K562 (cell line): ENCODE results near the gene FOXP4. TPM values are rescaled to one million over a fixed set of nuclear protein-coding genes. Genes with fewer than 3 reads are reported as not detected.
A peak's percentile ranks its signal among the peaks of the same experiment; 100 is the strongest.

Experiments
- ATAC-seq: fragments of 200-7000 bp; cut with Tn5 transposase; 3 replicates; pipeline ENCODE4 v1.9.1; 2020; ENCODE audit warnings: moderate library complexity
- BruUV-seq: library from RNA; stranded (reverse); fragments of 400-500 nt; replicated peaks from 2 replicates; lab custom pipeline; 2021; lab: Mats Ljungman, UMichigan
- CTCF ChIA-PET: fragments of 300-600 bp; formaldehyde crosslinking; extraction: SDS; loops from one replicate; lab custom pipeline; 2021; ENCODE audit warnings: low intra/inter-chr PET ratio; lab: Yijun Ruan, JAX
- POLR2A ChIA-PET: fragments of 300-600, 350-650 bp; sonication (Branson Sonifier 250); formaldehyde crosslinking; extraction: SDS; loops from one replicate; lab custom pipeline; 2021; ENCODE audit warnings: antibody characterized with exemption, inconsistent platforms; lab: Yijun Ruan, JAX
- DNase-seq, 4 experiments: peaks; one replicate each; pipeline versions ENCODE4 v3.0.0 to v3.0.0-alpha.2; 2011 to 2018; ENCODE audit warnings: low spot score in 3 of 4, mixed read lengths in 3 of 4; ENCODE audit errors: extremely low read depth in 1 of 4
- FAIRE-seq: peaks from 2 replicates; lab custom pipeline; 2011; peaks lifted over from hg19 to GRCh38; lab: Jason Lieb, UNC
- H2AFZ ChIP-seq: 2 replicates; pipeline ENCODE4 v1.6.0; 2011; ENCODE audit warnings: low read depth, low read length, control low read depth, inconsistent platforms
- H3K27ac ChIP-seq: fragments of 200-600 bp; 3 replicates; pipeline ENCODE4 v1.8.0; 2011; ENCODE audit warnings: low read depth, mild to moderate bottlenecking, control low read depth, inconsistent platforms, low read length, moderate library complexity, mixed read lengths; ENCODE audit errors: extremely low read depth
- H3K27me3 ChIP-seq, 2 experiments: fragments of 300-600 bp in 1 of 2; 2 replicates in 1 of 2; 3 replicates in 1 of 2; pipeline versions ENCODE4 v1.6.0 to v1.8.0; 2011; ENCODE audit warnings: inconsistent platforms in 2 of 2, low read length in 2 of 2, mild to moderate bottlenecking in 1 of 2, mixed read lengths in 1 of 2, moderate library complexity in 1 of 2; ENCODE audit not compliant: control insufficient read depth in 2 of 2, insufficient read depth in 2 of 2
- H3K36me3 ChIP-seq: fragments of 300-600 bp; 3 replicates; pipeline ENCODE4 v1.8.0; 2011; ENCODE audit warnings: mild to moderate bottlenecking, low read length, inconsistent platforms; ENCODE audit not compliant: control insufficient read depth, insufficient read depth
- H3K4me1 ChIP-seq, 2 experiments: fragments of 200-600 bp in 1 of 2; replicated peaks in 1 of 2; 2 replicates in 1 of 2; 3 replicates in 1 of 2; pipeline versions ENCODE4 v1.5.1 to v1.8.0; 2011; ENCODE audit warnings: inconsistent platforms in 2 of 2, low read length in 2 of 2, mild to moderate bottlenecking in 1 of 2, mixed read lengths in 1 of 2, moderate library complexity in 1 of 2; ENCODE audit not compliant: control insufficient read depth in 2 of 2, insufficient read depth in 2 of 2
- H3K4me2 ChIP-seq: 2 replicates; pipeline ENCODE4 v1.6.1; 2011; ENCODE audit warnings: low read length, control low read depth, inconsistent platforms, mixed read lengths; ENCODE audit not compliant: insufficient read depth
- H3K4me3 ChIP-seq: fragments of 200-600 bp; sonication (generic), shearing (Covaris generic); 2 replicates; pipeline ENCODE4 v1.5.1; 2016; ENCODE audit warnings: control low read depth, inconsistent platforms
- H3K79me2 ChIP-seq: fragments of 200-600 bp; 3 replicates; pipeline ENCODE4 v1.8.0; 2011; ENCODE audit warnings: low read length, inconsistent platforms; ENCODE audit not compliant: control insufficient read depth, insufficient read depth
- H3K9ac ChIP-seq, 2 experiments: 2 replicates each; pipeline versions ENCODE4 v1.6.0 to v1.6.1; 2011; ENCODE audit warnings: low read depth in 2 of 2, low read length in 2 of 2, control low read depth in 1 of 2, inconsistent platforms in 1 of 2, mild to moderate bottlenecking in 1 of 2, mixed read lengths in 1 of 2; ENCODE audit not compliant: insufficient read depth in 1 of 2
- H3K9me1 ChIP-seq: one replicate; pipeline ENCODE4 v1.6.0; 2011; ENCODE audit warnings: inconsistent platforms, mild to moderate bottlenecking, low read length, moderate library complexity; ENCODE audit not compliant: control insufficient read depth, insufficient read depth
- H3K9me3 ChIP-seq: replicated peaks from 2 replicates; pipeline ENCODE4 v1.5.1; 2011; ENCODE audit warnings: low read depth, low read length, inconsistent platforms; ENCODE audit not compliant: control insufficient read depth, insufficient read depth
- H4K20me1 ChIP-seq: replicated peaks from 2 replicates; pipeline ENCODE4 v1.6.1; 2011; ENCODE audit warnings: low read length, inconsistent platforms, mixed read lengths; ENCODE audit not compliant: control insufficient read depth, insufficient read depth
- BCOR ChIP-seq: fragments of 450-650 bp; IDR thresholded peaks from 2 replicates; pipeline ENCODE4 v1.6.1; 2016
- HNRNPLL ChIP-seq: fragments of 200-400 bp; formaldehyde crosslinking; IDR thresholded peaks from 2 replicates; pipeline ENCODE4 v1.6.1; 2017; ENCODE audit warnings: low read length, low read depth, mild to moderate bottlenecking; ENCODE audit not compliant: poor library complexity, severe bottlenecking
- MTF1 ChIP-seq: fragments of 250-450 bp; sonication (Bioruptor Pico); IDR thresholded peaks from 2 replicates; pipeline ENCODE4 v1.9.0; 2021; ENCODE audit warnings: moderate library complexity, mild to moderate bottlenecking, inconsistent platforms, borderline replicate concordance
- NFATC3 ChIP-seq: fragments of 450-650 bp; IDR thresholded peaks from 2 replicates; pipeline ENCODE4 v1.6.1; 2017; ENCODE audit warnings: mild to moderate bottlenecking
- NFE2 ChIP-seq: IDR thresholded peaks from 2 replicates; pipeline ENCODE4 v1.6.1; 2014; ENCODE audit warnings: antibody characterized with exemption, low read depth
- PCBP2 ChIP-seq: fragments of 200-400 bp; formaldehyde crosslinking; IDR thresholded peaks from 2 replicates; pipeline ENCODE4 v1.6.1; 2018; ENCODE audit warnings: low read length, low read depth, mild to moderate bottlenecking, moderate library complexity; ENCODE audit not compliant: poor library complexity, severe bottlenecking
- SMARCB1 ChIP-seq: IDR thresholded peaks from 2 replicates; pipeline ENCODE4 v1.6.1; 2011; ENCODE audit warnings: improper control_type of control experiment, low read depth; ENCODE audit not compliant: insufficient read length
- STAT5A ChIP-seq: IDR thresholded peaks from 2 replicates; pipeline ENCODE4 v1.6.1; 2012; ENCODE audit warnings: low read length, inconsistent platforms, borderline replicate concordance
- ZNF197 ChIP-seq: fragments of 200-800 bp; sonication (Bioruptor generic); IDR thresholded peaks from 2 replicates; pipeline ENCODE4 v1.6.1; 2016; ENCODE audit warnings: low read depth, missing genetic modification characterization, missing compliant biosample characterization
- ZNF584 ChIP-seq: fragments of 200-800 bp; sonication (Bioruptor generic); IDR thresholded peaks from 2 replicates; pipeline ENCODE4 v1.6.1; 2016; ENCODE audit warnings: low read depth, mild to moderate bottlenecking, missing genetic modification characterization, missing compliant biosample characterization
- ZSCAN32 ChIP-seq: fragments of 450-650 bp; formaldehyde crosslinking; IDR thresholded peaks from 2 replicates; pipeline ENCODE4 v1.4.0; 2020; ENCODE audit warnings: mild to moderate bottlenecking, moderate library complexity
- WGBS: fragments of 100-300 bp; shearing (Covaris generic); methylation state at CpG from one replicate; pipeline ENCODE4 v1.1.6; 2016; ENCODE audit warnings: low coverage, mixed read lengths; ENCODE audit not compliant: insufficient coverage; ENCODE audit errors: missing lambda C conversion rate; 5-methylcytosine and 5-hydroxymethylcytosine counted together
- in situ Hi-C: fragments of 300-500 bp; cut with MboI; formaldehyde crosslinking; loops from 4 replicates; pipeline ENCODE4 v1.15.0; 2018; ENCODE audit warnings: inconsistent platforms, mixed read lengths
- intact Hi-C: fragments of 100-400 bp; cut with micrococcal nuclease; formaldehyde crosslinking; loops from 2 replicates; pipeline ENCODE4 v1.14.2; 2022
- polyA plus RNA-seq, 8 experiments: library from polyadenylated mRNA; depleted of rRNA in 4 of 8; stranded (reverse) in 5 of 8; unstranded in 3 of 8; fragments of >200 nt; fragmentation: Nextera tagmentation in 2 of 8; fragmentation: Illumina TruSeq in 1 of 8; extraction: Ambion mirVana in 2 of 8; extraction: Trizol in 1 of 8; gene quantifications; 2 replicates each; pipeline versions ENCODE4 v1.2.1 to v1.2.3, GENCODE V29; 2011 to 2014; ENCODE audit warnings: inconsistent platforms in 1 of 8, missing spikeins in 1 of 8
- total RNA-seq, 7 experiments: library from RNA; depleted of rRNA in 6 of 7; stranded (reverse); fragments of >200 nt in 6 of 7; fragmentation: Illumina TruSeq in 2 of 7; extraction: Trizol in 2 of 7; gene quantifications; 2 replicates each; pipeline versions ENCODE4 v1.2.1 to v1.2.3, GENCODE V29; 2011 to 2021; ENCODE audit warnings: low replicate concordance in 1 of 7
- TF ChIP-seq, protein P1 (sequence below): sonication (generic); formaldehyde crosslinking; IDR thresholded peaks from 2 replicates; pipeline ENCODE4 v1.8.0; 2022; ENCODE audit warnings: missing genetic modification reagents, mild to moderate bottlenecking, borderline replicate concordance
- TF ChIP-seq, protein P2 (sequence below): IDR thresholded peaks from 2 replicates; pipeline ENCODE4 v1.6.1; 2016; ENCODE audit warnings: missing genetic modification characterization, missing compliant biosample characterization
- TF ChIP-seq, protein P3 (sequence below): fragments of 250-450 bp; sonication (Bioruptor Pico); IDR thresholded peaks from 2 replicates; pipeline ENCODE4 v1.4.0; 2020
- TF ChIP-seq, protein P4 (sequence below), 2 experiments: IDR thresholded peaks in 1 of 2; conservative IDR thresholded peaks in 1 of 2; 2 replicates each; pipeline ENCODE4 v1.6.1; 2016; ENCODE audit warnings: low read depth in 2 of 2, mild to moderate bottlenecking in 1 of 2, missing compliant biosample characterization in 1 of 2, missing genetic modification characterization in 1 of 2, moderate library complexity in 1 of 2

Gene FOXP4
- total and polyA plus RNA-seq, 9 of the 15 experiments (the other 6 are each of a cell fraction or from before 2014, with no cell fraction given) = 0.11 to 29.4 (median 2.3) TPM

DNA sequence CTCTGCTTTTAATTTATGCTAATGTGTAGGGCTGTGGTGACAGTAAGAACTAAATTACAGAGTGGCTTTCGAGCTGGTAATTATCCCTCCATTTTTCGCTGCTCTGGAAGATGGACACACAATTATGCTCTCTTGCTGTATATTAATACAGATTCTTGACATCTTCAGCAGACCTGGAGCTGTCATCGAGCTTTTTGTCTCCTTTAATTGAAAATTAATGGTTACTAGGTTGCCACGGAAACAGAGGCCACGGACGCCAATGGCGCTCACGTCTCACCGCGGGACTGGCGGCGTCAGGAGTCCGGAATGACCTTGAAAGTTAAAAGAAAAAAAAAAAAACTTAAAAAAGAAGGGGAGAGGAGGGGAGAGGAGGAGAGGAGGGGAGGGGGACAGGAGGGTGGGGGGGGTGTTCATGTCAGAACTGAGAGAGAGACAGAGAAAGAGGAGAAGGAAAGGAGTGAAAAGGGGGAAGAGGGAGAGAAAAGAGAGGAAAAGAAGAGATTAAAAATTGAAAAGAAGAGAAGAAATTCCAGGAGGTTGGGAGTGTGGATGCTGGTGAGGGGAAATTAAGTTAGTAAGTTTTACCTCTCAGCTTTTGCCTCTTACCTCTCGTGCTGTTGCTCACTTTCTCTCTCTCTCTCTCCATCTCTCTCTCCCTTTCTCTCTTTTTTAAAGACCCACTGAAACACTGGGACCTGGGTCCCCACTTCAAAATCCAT, 22.1 kb upstream of the FOXP4 start:
- H3K27me3 ChIP-seq = peaks cover 15 to 18% of the 10 kb centered on the region in 2 experiments; a peak in 4 of 5 replicates
- peaks cover 0 to 3% of the 10 kb centered on the region in 2 experiments; a peak in 2 of 5 replicates for H3K4me1 ChIP-seq
- H3K79me2 ChIP-seq = no peaks in the 10 kb centered on the region
- FAIRE-seq = no peak
- intact Hi-C loops = no loop called here
- H3K9me1 ChIP-seq = no peaks in the 10 kb centered on the region
- 14% methylated on average over 14 of the region's 14 CpGs for WGBS
- no peaks in the 10 kb centered on the region for H3K9me3 ChIP-seq
- H3K4me2 ChIP-seq = no peak overlapping the region
- H3K27ac ChIP-seq = no peak overlapping the region
- no peak for DNase-seq
- H3K9ac ChIP-seq = no peak overlapping the region
- H2AFZ ChIP-seq = no peak overlapping the region
- POLR2A ChIA-PET = interaction anchor here (0.9 kb wide), 1 partner anchor 198 kb away, joined by 4 read pairs; no protein-coding TSS in a partner anchor
- no peak for ATAC-seq
- no TSS peak for BruUV-seq
- CTCF ChIA-PET = no interaction called here
- peaks cover 26% of the 10 kb centered on the region for H4K20me1 ChIP-seq
- in situ Hi-C loops = no loop called here
- no peaks in the 10 kb centered on the region; the same call in 2 of the 3 replicates for H3K36me3 ChIP-seq
- H3K4me3 ChIP-seq = no peak overlapping the region
- no peak for TF ChIP-seq BCOR
- no peak for TF ChIP-seq STAT5A
- no peak for TF ChIP-seq NFATC3
- peak; percentile 46 for TF ChIP-seq PCBP2
- peak; percentile 24 for TF ChIP-seq HNRNPLL
- TF ChIP-seq ZSCAN32 = no peak
- no peak for TF ChIP-seq ZNF197 (CRISPR knock-in tag)
- TF ChIP-seq ZNF584 = no peak
- TF ChIP-seq, protein P1, sequence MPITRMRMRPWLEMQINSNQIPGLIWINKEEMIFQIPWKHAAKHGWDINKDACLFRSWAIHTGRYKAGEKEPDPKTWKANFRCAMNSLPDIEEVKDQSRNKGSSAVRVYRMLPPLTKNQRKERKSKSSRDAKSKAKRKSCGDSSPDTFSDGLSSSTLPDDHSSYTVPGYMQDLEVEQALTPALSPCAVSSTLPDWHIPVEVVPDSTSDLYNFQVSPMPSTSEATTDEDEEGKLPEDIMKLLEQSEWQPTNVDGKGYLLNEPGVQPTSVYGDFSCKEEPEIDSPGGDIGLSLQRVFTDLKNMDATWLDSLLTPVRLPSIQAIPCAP (CRISPR knock-in tag) = no peak
- TF ChIP-seq, protein P2, sequence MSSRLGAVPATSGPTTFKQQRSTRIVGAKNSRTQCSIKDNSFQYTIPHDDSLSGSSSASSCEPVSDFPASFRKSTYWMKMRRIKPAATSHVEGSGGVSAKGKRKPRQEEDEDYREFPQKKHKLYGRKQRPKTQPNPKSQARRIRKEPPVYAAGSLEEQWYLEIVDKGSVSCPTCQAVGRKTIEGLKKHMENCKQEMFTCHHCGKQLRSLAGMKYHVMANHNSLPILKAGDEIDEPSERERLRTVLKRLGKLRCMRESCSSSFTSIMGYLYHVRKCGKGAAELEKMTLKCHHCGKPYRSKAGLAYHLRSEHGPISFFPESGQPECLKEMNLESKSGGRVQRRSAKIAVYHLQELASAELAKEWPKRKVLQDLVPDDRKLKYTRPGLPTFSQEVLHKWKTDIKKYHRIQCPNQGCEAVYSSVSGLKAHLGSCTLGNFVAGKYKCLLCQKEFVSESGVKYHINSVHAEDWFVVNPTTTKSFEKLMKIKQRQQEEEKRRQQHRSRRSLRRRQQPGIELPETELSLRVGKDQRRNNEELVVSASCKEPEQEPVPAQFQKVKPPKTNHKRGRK (tag) = 0 out of 2 replicates have a peak, but pooled peaks have one; percentile 24
- TF ChIP-seq, protein P3, sequence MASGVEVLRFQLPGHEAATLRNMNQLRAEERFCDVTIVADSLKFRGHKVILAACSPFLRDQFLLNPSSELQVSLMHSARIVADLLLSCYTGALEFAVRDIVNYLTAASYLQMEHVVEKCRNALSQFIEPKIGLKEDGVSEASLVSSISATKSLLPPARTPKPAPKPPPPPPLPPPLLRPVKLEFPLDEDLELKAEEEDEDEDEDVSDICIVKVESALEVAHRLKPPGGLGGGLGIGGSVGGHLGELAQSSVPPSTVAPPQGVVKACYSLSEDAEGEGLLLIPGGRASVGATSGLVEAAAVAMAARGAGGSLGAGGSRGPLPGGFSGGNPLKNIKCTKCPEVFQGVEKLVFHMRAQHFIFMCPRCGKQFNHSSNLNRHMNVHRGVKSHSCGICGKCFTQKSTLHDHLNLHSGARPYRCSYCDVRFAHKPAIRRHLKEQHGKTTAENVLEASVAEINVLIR (CRISPR knock-in tag) = no peak
- TF ChIP-seq MTF1 = no peak
- TF ChIP-seq SMARCB1 = no peak
- TF ChIP-seq, protein P4, sequence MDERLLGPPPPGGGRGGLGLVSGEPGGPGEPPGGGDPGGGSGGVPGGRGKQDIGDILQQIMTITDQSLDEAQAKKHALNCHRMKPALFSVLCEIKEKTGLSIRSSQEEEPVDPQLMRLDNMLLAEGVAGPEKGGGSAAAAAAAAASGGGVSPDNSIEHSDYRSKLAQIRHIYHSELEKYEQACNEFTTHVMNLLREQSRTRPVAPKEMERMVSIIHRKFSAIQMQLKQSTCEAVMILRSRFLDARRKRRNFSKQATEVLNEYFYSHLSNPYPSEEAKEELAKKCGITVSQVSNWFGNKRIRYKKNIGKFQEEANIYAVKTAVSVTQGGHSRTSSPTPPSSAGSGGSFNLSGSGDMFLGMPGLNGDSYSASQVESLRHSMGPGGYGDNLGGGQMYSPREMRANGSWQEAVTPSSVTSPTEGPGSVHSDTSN (CRISPR knock-in tag; IDR thresholded peaks at IDR 0.05; ENCODE audit: low read depth) = no peak
- TF ChIP-seq, protein P4 (tag; conservative IDR thresholded peaks at IDR 0.05; ENCODE audit: low read depth) = peak; percentile 42; the same call in 1 of the 2 replicates
- no peak for TF ChIP-seq NFE2
